Liver (tissue), 9 donors: ENCODE data around the gene CHKA. TPM values are rescaled to one million over a fixed set of nuclear protein-coding genes. Genes with fewer than 3 reads are reported as not detected.

ENCODE experiments used
- DNase-seq: peaks from one replicate; pipeline ENCODE4 v3.0.0-alpha.2; 2017; ENCODE audit warnings: low spot score
- H3K27ac ChIP-seq, 2 donors: one replicate each; pipeline ENCODE4 v1.7.0; 2013; ENCODE audit warnings: inconsistent platforms in 2 of 2, low read length in 2 of 2, control low read depth in 1 of 2, low read depth in 1 of 2, mild to moderate bottlenecking in 1 of 2
- H3K27me3 ChIP-seq, 4 donors: one replicate each; pipeline versions ENCODE4 v1.6.1 to v1.7.0; 2013; ENCODE audit warnings: low read length in 3 of 4, inconsistent platforms in 1 of 4, mild to moderate bottlenecking in 1 of 4, moderate library complexity in 1 of 4; ENCODE audit not compliant: control insufficient read depth in 4 of 4, insufficient read depth in 4 of 4
- H3K36me3 ChIP-seq, 4 donors: one replicate each; pipeline versions ENCODE4 v1.6.1 to v1.7.0; 2013; ENCODE audit warnings: low read length in 3 of 4, mild to moderate bottlenecking in 3 of 4, low read depth in 1 of 4, moderate library complexity in 1 of 4; ENCODE audit not compliant: control insufficient read depth in 4 of 4, insufficient read depth in 3 of 4
- H3K4me1 ChIP-seq, 4 donors: one replicate each; pipeline versions ENCODE4 v1.6.1 to v1.7.0; 2013; ENCODE audit warnings: low read length in 3 of 4, mild to moderate bottlenecking in 3 of 4, moderate library complexity in 1 of 4; ENCODE audit not compliant: control insufficient read depth in 4 of 4, insufficient read depth in 4 of 4
- H3K4me3 ChIP-seq, 3 donors: one replicate each; pipeline versions ENCODE4 v1.6.1 to v1.7.0; 2013; ENCODE audit warnings: low read length in 3 of 3, control low read depth in 1 of 3, low read depth in 1 of 3, mild to moderate bottlenecking in 1 of 3
- H3K9ac ChIP-seq, 2 donors: one replicate each; pipeline ENCODE4 v1.7.0; 2013; ENCODE audit warnings: low read length in 2 of 2, mild to moderate bottlenecking in 2 of 2, moderate library complexity in 2 of 2, control low read depth in 1 of 2, low read depth in 1 of 2
- H3K9me3 ChIP-seq, 4 donors: one replicate each; pipeline versions ENCODE4 v1.6.1 to v1.7.0; 2013; ENCODE audit warnings: low read length in 3 of 4; ENCODE audit not compliant: control insufficient read depth in 4 of 4
- ATF3 ChIP-seq: IDR thresholded peaks from 2 replicates; pipeline ENCODE4 v1.6.1; 2016; ENCODE audit warnings: antibody characterized with exemption
- CTCF ChIP-seq: fragments of 150-350 bp; IDR thresholded peaks from 2 replicates; pipeline ENCODE4 v1.5.1; 2017; ENCODE audit warnings: improper control_type of control experiment, low read depth, low read length; ENCODE audit not compliant: missing input control
- EGR1 ChIP-seq, 2 donors: IDR thresholded peaks; 2 replicates each; pipeline ENCODE4 v1.6.1; 2016 to 2018; ENCODE audit warnings: antibody characterized with exemption in 2 of 2, low read depth in 2 of 2
- FOXA1 ChIP-seq: IDR thresholded peaks from 2 replicates; pipeline ENCODE4 v1.6.1; 2016; ENCODE audit warnings: antibody characterized with exemption
- FOXA2 ChIP-seq: IDR thresholded peaks from 2 replicates; pipeline ENCODE4 v1.6.1; 2016; ENCODE audit warnings: antibody characterized with exemption
- GABPA ChIP-seq, 2 donors: IDR thresholded peaks in 1 of 2; conservative IDR thresholded peaks in 1 of 2; 2 replicates each; pipeline ENCODE4 v1.6.1; 2016; ENCODE audit warnings: antibody characterized with exemption in 2 of 2, mild to moderate bottlenecking in 1 of 2, moderate library complexity in 1 of 2
- HNF4A ChIP-seq, 2 donors: conservative IDR thresholded peaks; 2 replicates each; pipeline ENCODE4 v1.6.1; 2016; ENCODE audit warnings: antibody characterized with exemption in 2 of 2, mild to moderate bottlenecking in 2 of 2
- HNF4G ChIP-seq: IDR thresholded peaks from 2 replicates; pipeline ENCODE4 v1.6.1; 2016; ENCODE audit warnings: antibody characterized with exemption
- JUND ChIP-seq, 2 donors: IDR thresholded peaks; 2 replicates each; pipeline ENCODE4 v1.6.1; 2016; ENCODE audit warnings: antibody characterized with exemption in 2 of 2
- MAX ChIP-seq: IDR thresholded peaks from 2 replicates; pipeline ENCODE4 v1.6.1; 2016; ENCODE audit warnings: antibody characterized with exemption
- NR2F2 ChIP-seq: IDR thresholded peaks from 2 replicates; pipeline ENCODE4 v1.6.1; 2016; ENCODE audit warnings: antibody characterized with exemption
- RAD21 ChIP-seq, 2 donors: IDR thresholded peaks; 2 replicates each; pipeline ENCODE4 v1.6.1; 2016; ENCODE audit warnings: antibody characterized with exemption in 2 of 2, mild to moderate bottlenecking in 2 of 2
- REST ChIP-seq: IDR thresholded peaks from 2 replicates; pipeline ENCODE4 v1.6.1; 2016; ENCODE audit warnings: antibody characterized with exemption, mild to moderate bottlenecking
- RXRA ChIP-seq, 2 donors: IDR thresholded peaks; 2 replicates each; pipeline ENCODE4 v1.6.1; 2017 to 2018; ENCODE audit warnings: antibody characterized with exemption in 2 of 2, mild to moderate bottlenecking in 1 of 2
- YY1 ChIP-seq: IDR thresholded peaks from 2 replicates; pipeline ENCODE4 v1.6.1; 2016; ENCODE audit warnings: antibody characterized with exemption, mild to moderate bottlenecking
- WGBS: extraction: QIAGEN DNeasy Blood & Tissue Kit; methylation state at CpG from one replicate; pipeline ENCODE4 v1.1.7; 2013; 5-methylcytosine and 5-hydroxymethylcytosine counted together
- polyA plus RNA-seq, 2 donors: library from polyadenylated mRNA; stranded (reverse) in 1 of 2; unstranded in 1 of 2; fragments of 200-250 nt in 1 of 2; fragments of >200 nt in 1 of 2; fragmentation: Nextera tagmentation in 1 of 2; extraction: Ambion mirVana in 1 of 2; gene quantifications; one replicate each; pipeline versions ENCODE4 v1.2.1 to v1.2.3, GENCODE V29; 2013 to 2015
- total RNA-seq, 2 donors: library from RNA; depleted of rRNA; stranded (reverse); fragments of >200 nt; gene quantifications; one replicate each; pipeline ENCODE4 v1.2.3, GENCODE V29; 2014
- donor health status: healthy.
- donor health status: healthy.
- donor health status: healthy.
- donor health status: healthy.
- donor health status: healthy.

The CHKA gene
- total and polyA plus RNA-seq, 4 donors: 11.4 to 41.9 (median 17.3) TPM

GRCh38 chr11:68016161-68016903 is 104.9 kb downstream of the CHKA start:
- no peak overlapping the region for H3K27ac ChIP-seq
- H3K9ac ChIP-seq: no peak overlapping the region

GRCh38 chr11:68015467-68015866 is 105.7 kb downstream of the CHKA start:
- no peak overlapping the region for H3K4me3 ChIP-seq
- H3K27me3 ChIP-seq: no peaks in the 10 kb centered on the region
- H3K9me3 ChIP-seq: no peaks in the 10 kb centered on the region
- TF ChIP-seq ATF3: no peak
- TF ChIP-seq HNF4G: no peak
- no peak for TF ChIP-seq EGR1 (IDR thresholded peaks at IDR 0.05; ENCODE audit: low read depth in 2 of 2)
- TF ChIP-seq NR2F2: no peak
- TF ChIP-seq RXRA (IDR thresholded peaks at IDR 0.05): no peak
- no peak for TF ChIP-seq FOXA1
- TF ChIP-seq FOXA2: no peak
- no peak for TF ChIP-seq RAD21 (IDR thresholded peaks at IDR 0.05)
- no peak for TF ChIP-seq HNF4A (conservative IDR thresholded peaks at IDR 0.05)
- no peak for TF ChIP-seq GABPA (IDR thresholded peaks at IDR 0.05 in 1 of 2, conservative IDR thresholded peaks at IDR 0.05 in 1 of 2)
- no peak for TF ChIP-seq REST
- TF ChIP-seq JUND (IDR thresholded peaks at IDR 0.05): no peak
- no peak for TF ChIP-seq CTCF
- no peak for TF ChIP-seq YY1
- no peak for TF ChIP-seq MAX
- no peak for DNase-seq
- 97% methylated on average over 8 of the region's 8 CpGs for WGBS
- no peak overlapping the region for H3K27ac ChIP-seq
- H3K36me3 ChIP-seq: no peaks in the 10 kb centered on the region
- peaks cover 5 to 16% (median 11%) of the 10 kb centered on the region in 4 donors for H3K4me1 ChIP-seq
- no peak overlapping the region for H3K9ac ChIP-seq

More at GRCh38 chr11:68016161-68016903, 104.9 kb downstream of the CHKA start:
- WGBS: 82% methylated on average over 13 of the region's 13 CpGs
- Histone ChIP-seq H3K36me3 (no peaks in the 10 kb centered on the region), H3K4me1 (peaks cover 1 to 12% (median 8%) of the 10 kb centered on the region in 4 donors), H3K4me3 (no peak overlapping the region), H3K27me3 (no peaks in the 10 kb centered on the region), H3K9me3 (no peaks in the 10 kb centered on the region)
- no peak for DNase-seq
- TF ChIP-seq CTCF: no peak
